IMR-90 (cell line): Measurements from ENCODE around the gene TEFM. TPM values are rescaled to one million over a fixed set of nuclear protein-coding genes. Genes with fewer than 3 reads are reported as not detected.
A peak's percentile ranks its signal among the peaks of the same experiment; 100 is the strongest.

Experiments
- ATAC-seq: fragments of 200-7000 bp; cut with Tn5 transposase; 2 replicates; pipeline ENCODE4 v1.9.1; 2020; ENCODE audit warnings: low read depth, mild to moderate bottlenecking, moderate library complexity
- BruUV-seq: library from RNA; stranded (reverse); fragments of 400-500 nt; replicated peaks from 2 replicates; lab custom pipeline; 2021; lab: Mats Ljungman, UMichigan
- CTCF ChIA-PET: fragments of 300-600 bp; formaldehyde crosslinking; extraction: SDS; loops from one replicate; lab custom pipeline; 2021; ENCODE audit warnings: antibody characterized with exemption; lab: Yijun Ruan, JAX
- POLR2A ChIA-PET: fragments of 300-600 bp; sonication (Branson Sonifier 250); formaldehyde crosslinking; loops from one replicate; lab custom pipeline; 2022; ENCODE audit warnings: antibody characterized with exemption; ENCODE audit not compliant: unreplicated experiment; lab: Charles Lee
- DNase-seq: peaks from one replicate; pipeline ENCODE4 v3.0.0; 2013
- H2AFZ ChIP-seq: replicated peaks from 2 replicates; pipeline ENCODE3; 2013; ENCODE audit warnings: low read length, mild to moderate bottlenecking; ENCODE audit not compliant: poor library complexity
- H2AK5ac ChIP-seq: 2 replicates; pipeline ENCODE4 v1.6.1; 2013; ENCODE audit warnings: low read depth, low read length, inconsistent platforms
- H2AK9ac ChIP-seq: replicated peaks from 2 replicates; pipeline ENCODE3; 2013; ENCODE audit warnings: mild to moderate bottlenecking, low read depth, low read length, moderate library complexity; ENCODE audit not compliant: poor library complexity
- H2BK120ac ChIP-seq: 2 replicates; pipeline ENCODE4 v1.6.1; 2013; ENCODE audit warnings: low read depth, low read length, inconsistent platforms
- H2BK15ac ChIP-seq: 3 replicates; pipeline ENCODE4 v1.6.1; 2013; ENCODE audit warnings: low read depth, low read length, inconsistent platforms
- H2BK20ac ChIP-seq: 2 replicates; pipeline ENCODE4 v1.6.1; 2013; ENCODE audit warnings: low read depth, mild to moderate bottlenecking, inconsistent platforms, low read length, moderate library complexity
- H2BK5ac ChIP-seq: 2 replicates; pipeline ENCODE4 v1.6.1; 2013; ENCODE audit warnings: mild to moderate bottlenecking, low read depth, low read length, inconsistent platforms; ENCODE audit not compliant: poor library complexity, severe bottlenecking
- H3K14ac ChIP-seq: replicated peaks from 2 replicates; pipeline ENCODE4 v1.6.1; 2013; ENCODE audit warnings: low read depth, low read length, inconsistent platforms
- H3K18ac ChIP-seq: 2 replicates; pipeline ENCODE4 v1.6.1; 2013; ENCODE audit warnings: low read depth, low read length, control low read depth
- H3K23ac ChIP-seq: 2 replicates; pipeline ENCODE4 v1.6.1; 2013; ENCODE audit warnings: low read depth, low read length, inconsistent platforms
- H3K27ac ChIP-seq: 2 replicates; pipeline ENCODE4 v1.5.1; 2013; ENCODE audit warnings: mild to moderate bottlenecking, control low read depth, low read length; ENCODE audit not compliant: insufficient read depth
- H3K27me3 ChIP-seq: 2 replicates; pipeline ENCODE4 v1.6.1; 2013; ENCODE audit warnings: low read length; ENCODE audit not compliant: control insufficient read depth, insufficient read depth
- H3K36me3 ChIP-seq: 2 replicates; pipeline ENCODE4 v1.6.1; 2013; ENCODE audit warnings: low read length, mixed read lengths; ENCODE audit not compliant: control insufficient read depth, insufficient read depth
- H3K4ac ChIP-seq: 2 replicates; pipeline ENCODE4 v1.6.1; 2013; ENCODE audit warnings: low read depth, low read length, inconsistent platforms
- H3K4me1 ChIP-seq: 2 replicates; pipeline ENCODE4 v1.6.1; 2013; ENCODE audit warnings: low read length, mixed read lengths; ENCODE audit not compliant: control insufficient read depth, insufficient read depth
- H3K4me2 ChIP-seq: 2 replicates; pipeline ENCODE4 v1.6.1; 2013; ENCODE audit warnings: low read depth, mild to moderate bottlenecking, control low read depth, low read length, moderate library complexity
- H3K4me3 ChIP-seq: 2 replicates; pipeline ENCODE4 v1.5.1; 2013; ENCODE audit warnings: low read depth, mild to moderate bottlenecking, control low read depth, low read length, moderate library complexity; ENCODE audit not compliant: insufficient read depth
- H3K56ac ChIP-seq: 2 replicates; pipeline ENCODE4 v1.6.1; 2013; ENCODE audit warnings: low read length, inconsistent platforms; ENCODE audit not compliant: insufficient read depth; ENCODE audit errors: extremely low read depth
- H3K79me1 ChIP-seq, 2 experiments: 2 replicates each; pipeline ENCODE4 v1.6.1; 2013; ENCODE audit warnings: low read length in 2 of 2, inconsistent platforms in 1 of 2, low read depth in 1 of 2
- H3K9ac ChIP-seq: 2 replicates; pipeline ENCODE4 v1.6.1; 2013; ENCODE audit warnings: low read depth, low read length, control low read depth
- H3K9me1 ChIP-seq: 2 replicates; pipeline ENCODE4 v1.6.1; 2013; ENCODE audit warnings: low read length, inconsistent platforms; ENCODE audit not compliant: insufficient read depth
- H3K9me3 ChIP-seq: 2 replicates; pipeline ENCODE4 v1.6.1; 2013; ENCODE audit warnings: low read length; ENCODE audit not compliant: control insufficient read depth, insufficient read depth
- H4K20me1 ChIP-seq: 2 replicates; pipeline ENCODE4 v1.6.1; 2013; ENCODE audit warnings: low read length, inconsistent platforms; ENCODE audit not compliant: insufficient read depth
- H4K5ac ChIP-seq: 2 replicates; pipeline ENCODE4 v1.6.1; 2013; ENCODE audit warnings: mild to moderate bottlenecking, low read depth, low read length, control low read depth
- H4K8ac ChIP-seq, 2 experiments: 2 replicates each; pipeline ENCODE4 v1.6.1; 2013; ENCODE audit warnings: low read depth in 2 of 2, low read length in 2 of 2, control low read depth in 1 of 2, inconsistent platforms in 1 of 2
- H4K91ac ChIP-seq: 2 replicates; pipeline ENCODE4 v1.6.1; 2013; ENCODE audit warnings: low read depth, low read length, inconsistent platforms; ENCODE audit not compliant: insufficient read depth
- CHD1 ChIP-seq: IDR thresholded peaks from 2 replicates; pipeline ENCODE4 v1.6.1; 2012; ENCODE audit warnings: low read depth, low read length, improper control_type of control experiment
- CTCF ChIP-seq: conservative IDR thresholded peaks from 2 replicates; pipeline ENCODE4 v1.5.1; 2012; ENCODE audit warnings: mild to moderate bottlenecking, low read depth, low read length, improper control_type of control experiment
- ELK1 ChIP-seq: fragments of 150-350 bp; IDR thresholded peaks from 2 replicates; pipeline ENCODE4 v1.6.1; 2016; ENCODE audit warnings: low read depth, mild to moderate bottlenecking, low read length, moderate library complexity, borderline replicate concordance
- MAZ ChIP-seq: IDR thresholded peaks from 2 replicates; pipeline ENCODE4 v1.6.1; 2012; ENCODE audit warnings: low read depth, mild to moderate bottlenecking, low read length, improper control_type of control experiment, moderate library complexity, borderline replicate concordance
- NFE2L2 ChIP-seq: fragments of 150-350 bp; IDR thresholded peaks from 2 replicates; pipeline ENCODE4 v1.6.1; 2016; ENCODE audit warnings: low read depth, mild to moderate bottlenecking, low read length
- POLR2A ChIP-seq: IDR thresholded peaks from 2 replicates; pipeline ENCODE4 v1.6.1; 2012; ENCODE audit warnings: mild to moderate bottlenecking, low read depth, low read length
- RFX5 ChIP-seq: IDR thresholded peaks from 2 replicates; pipeline ENCODE4 v1.8.0; 2012; ENCODE audit warnings: low read depth, mild to moderate bottlenecking, low read length, moderate library complexity
- SMC3 ChIP-seq: fragments of 150-350 bp; IDR thresholded peaks from 2 replicates; pipeline ENCODE4 v1.6.1; 2016; ENCODE audit warnings: low read depth, mild to moderate bottlenecking, antibody characterized with exemption, low read length, moderate library complexity
- USF2 ChIP-seq: fragments of 150-350 bp; IDR thresholded peaks from 2 replicates; pipeline ENCODE4 v1.6.1; 2017; ENCODE audit warnings: mild to moderate bottlenecking, antibody characterized with exemption, low read length, low read depth
- WGBS, 2 experiments: methylation state at CpG; one replicate each; pipeline versions ENCODE4 v1.1.5 to v1.1.7; 2013; ENCODE audit warnings: missing lambda C conversion rate in 2 of 2; ENCODE audit not compliant: insufficient read length in 1 of 2; ENCODE audit errors: extremely low coverage in 2 of 2; 5-methylcytosine and 5-hydroxymethylcytosine counted together
- dilution Hi-C: fragments of 300-500 bp; cut with HindIII; formaldehyde crosslinking; loops from one replicate; pipeline ENCODE4 v1.14.3; 2018; ENCODE audit warnings: low sequenced_read_pairs; ENCODE audit not compliant: unreplicated experiment
- in situ Hi-C: fragments of 300-500 bp; cut with MboI; formaldehyde crosslinking; loops from 3 replicates; pipeline ENCODE4 v1.14.3; 2019; ENCODE audit warnings: low sequenced_read_pairs, inconsistent platforms, mixed read lengths
- intact Hi-C: fragments of 100-400 bp; cut with micrococcal nuclease; formaldehyde crosslinking; loops from 2 replicates; pipeline ENCODE4 v1.10.0; 2022
- polyA plus RNA-seq, 3 experiments: library from polyadenylated mRNA; depleted of rRNA; stranded (reverse); fragments of >200 nt; gene quantifications; 2 replicates each; pipeline ENCODE4 v1.2.3, GENCODE V29; 2012; ENCODE audit warnings: low replicate concordance in 1 of 3
- total RNA-seq: library from RNA; depleted of rRNA; stranded (reverse); fragments of >200 nt; gene quantifications from 2 replicates; pipeline ENCODE4 v1.2.3, GENCODE V29; 2012

TEFM gene
- total and polyA plus RNA-seq, 2 of the 4 experiments (the other 2 are of a cell fraction) = 7.9 to 13.8 TPM

- ATAC-seq (no peak), DNase-seq (no peak)
- Histone ChIP-seq H3K4ac (no peak overlapping the region), H3K4me2 (no peak overlapping the region), H2AFZ (no peak overlapping the region), H4K91ac (no peak overlapping the region), H2AK5ac (no peak overlapping the region), H3K56ac (no peak overlapping the region), H4K20me1 (no peaks in the 10 kb centered on the region), H3K9ac (no peak overlapping the region), H2AK9ac (peak overlapping the region; percentile 35), H2BK20ac (no peak overlapping the region), H4K8ac (no peak overlapping the region), H3K9me3 (no peaks in the 10 kb centered on the region), H3K9me1 (no peaks in the 10 kb centered on the region; the same call in 1 of the 2 replicates), H3K27me3 (peaks cover 3% of the 10 kb centered on the region; the same call in 1 of the 2 replicates), H2BK15ac (no peak overlapping the region), H3K18ac (no peak overlapping the region), H3K4me3 (no peak overlapping the region), H2BK5ac (no peak overlapping the region), H2BK120ac (no peak overlapping the region), H4K5ac (no peak overlapping the region), H3K14ac (no peak overlapping the region), H3K27ac (no peak overlapping the region), H3K23ac (no peak overlapping the region), H3K4me1 (no peaks in the 10 kb centered on the region), H3K36me3 (no peaks in the 10 kb centered on the region), H3K79me1 (no peaks in the 10 kb centered on the region)
- in situ Hi-C loops = no loop called here
- intact Hi-C loops = no loop called here
- no CpG with 5 or more reads among the region's 3 CpGs for whole genome bisulfite sequencing, 2 experiments
- no peak for TF ChIP-seq USF2
- no peak for TF ChIP-seq CTCF
- TF ChIP-seq POLR2A = no peak
- TF ChIP-seq SMC3 = no peak
- TF ChIP-seq CHD1 = no peak
- TF ChIP-seq MAZ = no peak
- TF ChIP-seq NFE2L2 = no peak
- no peak for TF ChIP-seq RFX5
- TF ChIP-seq ELK1 = no peak
- ChIA-PET POLR2A (no interaction called here), CTCF (no interaction called here)
- no TSS peak for BruUV-seq
- dilution Hi-C loops = no loop called here
Measured at GRCh38 chr17:30930495-30930894, 24.5 kb upstream of the TEFM start.
